Endothelial cell of umbilical vein (primary cell): ENCODE measurements around the gene CACNA2D3. TPM values are rescaled to one million over a fixed set of nuclear protein-coding genes. Genes with fewer than 3 reads are reported as not detected.

ENCODE experiments used
- BruUV-seq: library from RNA; stranded (reverse); fragments of 400-500 nt; replicated peaks from 2 replicates; lab custom pipeline; 2021; lab: Mats Ljungman, UMichigan
- CTCF ChIA-PET: fragments of 300-600, 350-600 bp; sonication (Branson Sonifier 250); formaldehyde crosslinking; loops from one replicate; lab custom pipeline; 2021; ENCODE audit warnings: antibody characterized with exemption, inconsistent platforms; lab: Charles Lee
- POLR2A ChIA-PET: fragments of 300-600, 350-600 bp; sonication (Branson Sonifier 250); formaldehyde crosslinking; loops from one replicate; lab custom pipeline; 2021; ENCODE audit warnings: antibody characterized with exemption, inconsistent platforms; lab: Charles Lee
- DNase-seq: peaks from one replicate; pipeline ENCODE4 v3.0.0-alpha.2; 2011; ENCODE audit warnings: low read depth, low spot score
- FAIRE-seq: peaks from 2 replicates; lab custom pipeline; 2011; peaks lifted over from hg19 to GRCh38; lab: Jason Lieb, UNC
- H2AFZ ChIP-seq: 2 replicates; pipeline ENCODE4 v1.6.0; 2012; ENCODE audit warnings: low read depth, low read length, control low read depth, inconsistent platforms
- H3K27ac ChIP-seq: 2 replicates; pipeline ENCODE4 v1.5.1; 2011; ENCODE audit warnings: low read depth, mild to moderate bottlenecking, control low read depth, low read length, moderate library complexity; ENCODE audit not compliant: insufficient read depth
- H3K27me3 ChIP-seq, 2 experiments: 2 replicates each; pipeline versions ENCODE4 v1.6.0 to v1.6.1; 2011; ENCODE audit warnings: low read length in 2 of 2, mixed read lengths in 1 of 2; ENCODE audit not compliant: control insufficient read depth in 2 of 2, insufficient read depth in 2 of 2
- H3K36me3 ChIP-seq, 2 experiments: 2 replicates in 1 of 2; 3 replicates in 1 of 2; pipeline ENCODE4 v1.5.1; 2011; ENCODE audit warnings: low read length in 2 of 2, mild to moderate bottlenecking in 1 of 2, moderate library complexity in 1 of 2; ENCODE audit not compliant: control insufficient read depth in 2 of 2, insufficient read depth in 2 of 2; ENCODE audit errors: extremely low read depth in 1 of 2
- H3K4me1 ChIP-seq: 3 replicates; pipeline ENCODE4 v1.5.1; 2011; ENCODE audit warnings: mild to moderate bottlenecking, low read length; ENCODE audit not compliant: control insufficient read depth, insufficient read depth; ENCODE audit errors: extremely low read depth
- H3K4me2 ChIP-seq: 2 replicates; pipeline ENCODE4 v1.6.1; 2011; ENCODE audit warnings: low read length, control low read depth, mixed read lengths; ENCODE audit not compliant: insufficient read depth
- H3K4me3 ChIP-seq, 3 experiments: fragments of 200-600 bp in 1 of 3; sonication (generic), shearing (Covaris generic) in 1 of 3; replicated peaks in 1 of 3; 2 replicates each; pipeline ENCODE4 v1.5.1; 2011 to 2016; ENCODE audit warnings: control low read depth in 3 of 3, low read length in 3 of 3, mild to moderate bottlenecking in 2 of 3, inconsistent platforms in 1 of 3, low read depth in 1 of 3, moderate library complexity in 1 of 3; ENCODE audit not compliant: insufficient read depth in 1 of 3
- H3K79me2 ChIP-seq: 2 replicates; pipeline ENCODE4 v1.6.0; 2012; ENCODE audit warnings: low read length, inconsistent platforms; ENCODE audit not compliant: control insufficient read depth, insufficient read depth
- H3K9ac ChIP-seq: replicated peaks from 2 replicates; pipeline ENCODE3; 2011; ENCODE audit warnings: low read length, control low read depth; ENCODE audit not compliant: insufficient read depth; ENCODE audit errors: extremely low read depth
- H3K9me1 ChIP-seq: replicated peaks from 3 replicates; pipeline ENCODE4 v1.6.0; 2011; ENCODE audit warnings: mild to moderate bottlenecking, low read length; ENCODE audit not compliant: control insufficient read depth, insufficient read depth; ENCODE audit errors: extremely low read depth
- H3K9me3 ChIP-seq: replicated peaks from 2 replicates; pipeline ENCODE4 v1.5.1; 2012; ENCODE audit warnings: low read length, inconsistent platforms; ENCODE audit not compliant: control insufficient read depth, insufficient read depth
- H4K20me1 ChIP-seq: replicated peaks from 2 replicates; pipeline ENCODE3; 2011; ENCODE audit warnings: mild to moderate bottlenecking, low read length; ENCODE audit not compliant: control insufficient read depth, insufficient read depth; ENCODE audit errors: extremely low read depth
- EZH2 ChIP-seq: IDR thresholded peaks from 2 replicates; pipeline ENCODE4 v1.6.1; 2012; ENCODE audit warnings: borderline replicate concordance, low read depth, mild to moderate bottlenecking, moderate library complexity, low read length, inconsistent platforms; ENCODE audit not compliant: severe bottlenecking
- FOS ChIP-seq: IDR thresholded peaks from 2 replicates; pipeline ENCODE4 v1.6.1; 2011; ENCODE audit warnings: mild to moderate bottlenecking, low read length, moderate library complexity, borderline replicate concordance; ENCODE audit not compliant: insufficient read depth
- JUN ChIP-seq: IDR thresholded peaks from 2 replicates; pipeline ENCODE4 v1.6.1; 2011; ENCODE audit warnings: borderline replicate concordance, low read depth; ENCODE audit not compliant: insufficient read length, insufficient read depth
- dilution Hi-C: fragments of 300-500 bp; cut with MboI; formaldehyde crosslinking; loops from one replicate; pipeline ENCODE4 v1.15.0; 2019; ENCODE audit warnings: low sequenced_read_pairs; ENCODE audit not compliant: extremely low pct_ligation_motif_present
- intact Hi-C: fragments of 100-400 bp; cut with micrococcal nuclease; formaldehyde crosslinking; loops from one replicate; pipeline ENCODE4 v1.10.0; 2022
- polyA plus RNA-seq, 4 experiments: library from polyadenylated mRNA; depleted of rRNA in 3 of 4; stranded (reverse) in 3 of 4; unstranded in 1 of 4; fragments of >200 nt; gene quantifications; 2 replicates each; pipeline versions ENCODE4 v1.2.1 to v1.2.3, GENCODE V29; 2011 to 2012; ENCODE audit warnings: missing spikeins in 1 of 4
- total RNA-seq: library from RNA; stranded (reverse); gene quantifications from 2 replicates; pipeline ENCODE4 v1.2.3, GENCODE V29; 2021

Gene CACNA2D3
- total and polyA plus RNA-seq, 2 donors (not counting 3 experiments of a cell fraction or from before 2014, with no cell fraction given) = not detected

GRCh38 chr3:54818942-54819341 is 696.6 kb downstream of the CACNA2D3 start:
- no peak overlapping the region for H3K9ac ChIP-seq
- no peaks in the 10 kb centered on the region for H3K27me3 ChIP-seq
- H3K36me3 ChIP-seq = no peaks in the 10 kb centered on the region
- no peak overlapping the region for H3K4me2 ChIP-seq
- no peaks in the 10 kb centered on the region for H3K9me3 ChIP-seq
- H2AFZ ChIP-seq = no peak overlapping the region
- no peaks in the 10 kb centered on the region for H4K20me1 ChIP-seq
- FAIRE-seq = no peak
- dilution Hi-C loops = no loop called here
- intact Hi-C loops = no loop called here
- ChIA-PET CTCF (no interaction called here), POLR2A (no interaction called here)
- no TSS peak for BruUV-seq
- TF ChIP-seq FOS (no peak), EZH2 (no peak)
- H3K27ac ChIP-seq = no peak overlapping the region
- no peaks in the 10 kb centered on the region for H3K79me2 ChIP-seq
- DNase-seq = no peak
- H3K4me3 ChIP-seq = no peak overlapping the region
- no peaks in the 10 kb centered on the region for H3K4me1 ChIP-seq
- H3K9me1 ChIP-seq = no peaks in the 10 kb centered on the region

- no peak overlapping the region for H3K9ac ChIP-seq
- no peak for TF ChIP-seq JUN
- H3K27ac ChIP-seq = no peak overlapping the region
- H2AFZ ChIP-seq = no peak overlapping the region
- H3K27me3 ChIP-seq = no peaks in the 10 kb centered on the region
- no peaks in the 10 kb centered on the region for H4K20me1 ChIP-seq
- dilution Hi-C loops (no loop called here), intact Hi-C loops (no loop called here)
- POLR2A ChIA-PET = no interaction called here
- H3K4me2 ChIP-seq = no peak overlapping the region
- no peaks in the 10 kb centered on the region for H3K36me3 ChIP-seq
- H3K79me2 ChIP-seq = no peaks in the 10 kb centered on the region
- no TSS peak for BruUV-seq
- CTCF ChIA-PET = no interaction called here
- DNase-seq (no peak), FAIRE-seq (no peak)
- no peaks in the 10 kb centered on the region for H3K9me1 ChIP-seq
- peaks cover 2% of the 10 kb centered on the region for H3K9me3 ChIP-seq
- no peak overlapping the region for H3K4me3 ChIP-seq
- H3K4me1 ChIP-seq = no peaks in the 10 kb centered on the region
Observed at GRCh38 chr3:54819946-54820345, 697.6 kb downstream of the CACNA2D3 start.
